ENCODE data around the gene FRAT2.

DNA sequence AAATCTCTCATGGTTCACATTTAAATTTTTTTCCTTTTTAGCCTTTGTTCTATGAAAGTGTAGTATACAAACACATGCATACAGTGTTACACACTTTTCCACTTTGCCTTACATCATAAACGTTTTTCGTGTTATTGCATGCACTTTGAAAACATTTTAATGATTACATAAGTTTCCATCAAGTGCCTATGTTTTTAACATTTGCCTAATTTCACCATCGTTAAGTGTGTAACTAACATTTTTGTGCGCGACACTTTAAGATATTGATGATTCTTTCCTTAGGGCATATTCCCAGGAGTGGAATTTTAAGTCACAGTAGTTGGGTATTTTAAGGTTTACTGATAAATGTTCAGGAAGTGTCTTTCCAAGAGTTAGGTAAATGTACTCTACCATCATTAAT is 1.5 kb upstream of the FRAT2 start:
- TF ChIP-seq GATA2 (IDR thresholded peaks at IDR 0.05; ENCODE audit: low read depth, low read length) (no peak), GATA3 (IDR thresholded peaks at IDR 0.05; ENCODE audit: low read depth, low read length) (no peak)

All from SH-SY5Y (cell line).